GM18507 (cell line): Measurements from ENCODE around the gene GSTT4.
A peak's percentile ranks its signal among the peaks of the same experiment; 100 is the strongest.
"Not testable (repeated sequence)": the region's sequence is repeated elsewhere in the genome, so short reads cannot be mapped to it uniquely, and the experiment has no call there.

Experiments
- DNase-seq: peaks from one replicate; pipeline ENCODE4 v3.0.0; 2011; ENCODE audit warnings: low read depth; ENCODE audit not compliant: insufficient read length; ENCODE audit errors: extremely low spot score
- FAIRE-seq: peaks from 2 replicates; lab custom pipeline; 2011; peaks lifted over from hg19 to GRCh38; lab: Jason Lieb, UNC

The GSTT4 gene

DNA sequence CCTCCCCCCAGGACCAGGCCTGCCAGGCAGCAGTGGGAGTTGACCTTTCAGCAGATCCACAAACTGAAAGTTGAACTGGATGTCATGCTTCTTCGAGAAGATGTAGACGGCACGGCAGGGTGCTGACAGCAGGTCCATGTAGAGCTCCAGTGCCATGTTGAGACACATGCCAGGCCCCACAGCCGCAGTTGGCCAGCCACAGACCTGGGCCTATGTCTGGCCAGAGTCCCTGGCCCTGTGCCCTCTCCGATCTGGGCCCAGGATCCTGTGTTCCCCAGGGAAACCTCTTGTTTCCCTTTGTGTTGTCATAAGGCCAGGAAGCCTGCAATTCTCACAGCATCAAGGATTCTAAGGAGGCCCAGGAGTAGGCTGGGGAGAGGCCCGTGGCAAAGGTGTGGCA lies at the start of gene GSTT4:
Gene GSTT4, minus strand, starts transcription at position 253 of the 400 bp plus-strand sequence. Its CDS starts 97 bp downstream, at position 156.
- no peak for DNase-seq
- FAIRE-seq = no peak

DNA sequence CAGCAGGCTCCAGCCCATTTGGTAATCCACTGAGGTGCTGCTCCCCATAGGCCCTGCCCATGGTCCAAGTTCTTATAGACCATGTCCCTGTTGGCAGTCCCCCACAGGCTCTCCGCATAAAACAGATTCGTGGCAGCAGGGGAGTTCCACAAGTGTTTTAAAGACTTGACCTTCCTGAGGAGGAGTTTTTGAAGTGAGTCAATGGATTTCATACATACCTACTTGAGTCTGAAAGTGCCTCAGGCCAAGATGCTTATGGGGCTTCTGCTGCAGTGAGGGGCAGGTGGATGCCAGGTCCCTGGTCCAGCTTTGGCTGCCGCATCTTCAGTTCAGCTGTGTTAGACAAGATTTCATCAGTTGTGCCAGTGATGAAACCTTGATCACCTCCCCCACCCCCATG lies 49.1 kb upstream of the GSTT4 start:
- DNase-seq = no peak
- no peak for FAIRE-seq

DNA sequence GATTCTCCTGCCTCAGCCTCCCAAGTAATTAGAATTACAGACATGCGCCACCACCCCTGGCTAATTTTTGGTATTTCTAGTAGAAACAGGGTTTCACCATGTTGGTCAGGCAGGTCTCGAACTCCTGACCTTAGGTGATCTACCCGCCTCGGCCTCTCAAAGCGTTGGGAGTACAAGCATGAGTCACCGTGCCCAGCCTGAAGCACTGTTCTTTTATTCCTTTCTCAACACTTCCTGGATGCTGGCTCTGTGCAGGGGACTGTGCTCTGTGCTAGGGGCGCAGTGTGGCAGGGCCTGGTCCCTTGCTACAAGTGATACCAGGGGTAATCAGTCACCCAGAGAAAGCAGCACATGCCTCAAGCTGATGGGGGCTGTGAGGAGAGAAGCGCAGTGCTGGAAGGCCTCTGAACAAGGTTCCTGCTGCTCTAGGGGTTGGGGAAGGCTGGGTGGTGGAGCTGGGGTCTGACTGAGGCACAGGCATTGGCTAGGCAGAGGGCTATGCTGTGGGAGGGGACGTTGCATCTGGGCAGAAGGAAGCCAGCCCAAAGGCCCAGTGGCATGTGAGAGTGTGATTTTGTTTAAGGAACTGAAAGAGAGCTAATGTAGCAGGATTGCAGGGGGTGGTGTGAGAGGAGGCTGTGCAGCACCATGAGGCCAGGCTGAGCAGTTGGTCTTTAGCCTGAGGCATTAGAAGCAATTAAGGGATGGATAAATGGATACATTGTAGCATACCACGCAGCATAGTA lies 48.4 kb upstream of the GSTT4 start:
- DNase-seq = peak; percentile 38
- FAIRE-seq = peak; percentile 92

DNA sequence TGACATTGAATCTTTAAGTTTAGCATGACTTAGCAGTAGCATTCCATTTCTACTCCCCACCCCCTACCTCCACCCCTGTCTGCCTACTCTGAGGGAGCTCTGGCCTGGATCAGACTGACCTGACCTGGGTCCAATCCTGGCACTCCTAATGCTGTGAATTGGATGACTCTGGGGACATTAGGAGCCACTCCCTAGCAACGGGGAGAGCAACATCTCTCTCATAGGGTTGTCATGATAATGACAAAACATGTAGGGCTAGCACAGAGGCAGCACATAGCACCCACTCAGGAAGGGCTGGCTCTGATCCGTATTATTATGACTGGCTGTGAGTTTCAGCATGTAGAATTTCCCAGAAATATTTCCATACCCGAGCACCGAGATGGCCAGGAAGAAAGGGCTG lies 46.3 kb upstream of the GSTT4 start:
- DNase-seq = no peak
- no peak for FAIRE-seq

DNA sequence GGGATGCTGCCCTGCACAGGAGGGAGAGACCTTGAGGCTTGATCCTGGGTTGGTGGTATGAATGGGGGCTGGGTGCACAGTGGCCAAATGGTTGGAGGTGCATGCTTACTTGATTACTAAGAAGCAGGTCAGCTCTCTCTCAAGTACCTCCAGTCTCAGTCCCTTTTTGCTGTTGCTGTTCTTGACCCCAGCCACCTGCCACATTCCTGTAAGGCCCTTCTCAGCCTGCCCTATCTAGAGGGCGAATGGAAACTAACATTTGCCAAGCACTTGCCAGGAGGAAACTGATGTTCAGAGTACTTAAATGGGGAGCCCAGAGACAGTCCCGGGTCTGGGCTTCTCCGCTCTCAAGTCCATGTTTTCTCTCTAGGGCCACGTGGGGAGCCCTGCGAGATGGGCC lies 45.8 kb upstream of the GSTT4 start:
- no peak for DNase-seq
- FAIRE-seq = no peak

DNA sequence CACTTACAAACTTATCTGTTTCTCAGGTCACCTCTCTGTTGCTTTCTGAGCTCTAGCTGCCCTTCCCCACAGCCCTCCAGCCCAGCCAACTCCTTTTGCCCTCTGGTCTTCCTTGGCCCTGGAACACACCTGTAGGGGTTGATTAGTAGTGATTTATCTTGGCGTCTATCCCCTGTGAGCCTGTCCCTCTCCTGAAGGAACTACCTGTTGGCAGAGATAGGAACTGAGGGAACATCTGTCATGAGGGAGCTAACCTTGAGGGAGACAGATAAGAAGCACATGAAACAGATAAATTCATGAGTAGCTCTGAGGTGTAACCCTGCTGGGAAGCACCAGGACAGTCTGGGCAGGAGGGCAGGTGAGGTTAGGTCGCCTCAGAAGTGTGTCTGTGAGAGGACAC lies 44.7 kb upstream of the GSTT4 start:
- FAIRE-seq (no peak), DNase-seq (no peak)

DNA sequence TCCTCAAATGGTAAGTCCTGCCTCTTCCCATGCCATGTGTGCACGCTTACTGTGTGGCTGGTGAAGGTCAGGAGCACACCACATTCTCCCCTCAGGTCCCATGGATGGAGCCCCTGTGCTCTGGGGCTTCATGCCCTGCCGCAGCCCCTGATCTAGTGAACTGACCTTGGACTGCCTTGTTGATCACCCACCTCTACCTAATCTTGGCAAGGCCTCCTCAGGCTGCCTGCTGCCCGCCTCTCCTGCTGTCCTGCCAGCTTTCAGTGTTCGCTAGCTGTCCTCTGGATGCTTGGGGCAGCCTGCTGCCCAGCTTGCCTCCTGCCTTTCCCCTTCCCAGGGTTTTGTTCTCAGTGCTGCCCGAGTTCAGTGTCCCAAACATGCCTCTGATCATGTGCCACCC lies 44.0 kb upstream of the GSTT4 start:
- no peak for DNase-seq
- no peak for FAIRE-seq

DNA sequence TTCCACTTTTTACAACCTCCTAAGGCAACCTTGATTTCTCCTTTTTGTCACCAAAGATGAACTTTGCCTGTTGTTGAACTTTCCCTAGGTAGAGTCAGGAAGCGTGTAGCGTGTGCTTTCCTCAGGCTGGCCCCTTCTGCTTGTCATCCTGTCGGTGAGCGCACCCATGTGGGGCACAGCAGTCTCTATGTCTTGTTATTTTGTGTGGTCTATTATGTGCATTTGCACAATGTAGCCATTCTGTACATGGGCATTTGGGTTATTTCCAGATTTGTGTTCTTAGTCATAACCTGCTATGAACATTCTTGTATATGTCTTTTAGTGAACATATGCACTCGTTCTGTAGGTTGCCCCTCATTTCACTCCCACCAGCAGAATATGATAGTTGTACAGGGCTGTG lies 40.8 kb upstream of the GSTT4 start:
- DNase-seq (no peak), FAIRE-seq (no peak)

DNA sequence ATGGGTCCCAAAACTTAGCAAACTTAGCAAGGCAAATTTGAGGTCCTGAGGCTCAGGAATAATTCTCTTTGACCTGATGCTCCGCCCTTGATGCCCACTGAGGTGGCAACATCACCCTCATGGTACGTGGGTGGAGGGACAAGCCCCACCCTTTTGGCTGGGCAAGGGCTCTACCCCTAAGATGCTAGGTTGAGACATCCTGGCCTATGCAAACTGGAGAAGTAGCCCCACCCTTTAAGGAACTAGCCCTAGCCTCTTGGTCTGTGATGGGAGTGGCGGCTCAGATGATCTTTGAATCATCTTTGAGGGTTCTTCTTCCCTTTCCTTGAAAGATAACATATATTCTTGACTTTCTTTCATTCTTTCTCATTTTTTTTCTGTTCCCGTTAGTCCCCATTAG lies 38.7 kb upstream of the GSTT4 start:
- FAIRE-seq = no peak
- DNase-seq = no peak

DNA sequence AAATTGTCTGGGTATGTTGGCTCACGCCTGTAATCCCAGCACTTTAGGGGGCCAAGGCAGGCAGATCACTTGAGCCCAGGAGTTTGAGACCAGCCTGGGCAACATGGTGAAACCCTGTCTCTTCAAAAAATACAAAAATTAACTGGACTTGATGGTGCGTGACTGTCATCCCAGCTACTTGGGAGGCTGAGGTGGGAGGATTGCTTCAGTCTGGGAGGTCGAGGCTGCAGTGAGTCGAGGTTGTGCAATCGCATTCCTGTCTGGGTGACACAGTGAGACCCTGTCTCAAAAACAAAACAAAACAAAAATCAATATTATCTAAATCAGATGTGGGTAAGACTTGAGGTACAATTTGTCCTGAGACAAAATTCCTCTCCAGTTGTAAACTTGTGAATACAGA lies 38.2 kb upstream of the GSTT4 start:
- not testable (repeated sequence) for FAIRE-seq, DNase-seq

DNA sequence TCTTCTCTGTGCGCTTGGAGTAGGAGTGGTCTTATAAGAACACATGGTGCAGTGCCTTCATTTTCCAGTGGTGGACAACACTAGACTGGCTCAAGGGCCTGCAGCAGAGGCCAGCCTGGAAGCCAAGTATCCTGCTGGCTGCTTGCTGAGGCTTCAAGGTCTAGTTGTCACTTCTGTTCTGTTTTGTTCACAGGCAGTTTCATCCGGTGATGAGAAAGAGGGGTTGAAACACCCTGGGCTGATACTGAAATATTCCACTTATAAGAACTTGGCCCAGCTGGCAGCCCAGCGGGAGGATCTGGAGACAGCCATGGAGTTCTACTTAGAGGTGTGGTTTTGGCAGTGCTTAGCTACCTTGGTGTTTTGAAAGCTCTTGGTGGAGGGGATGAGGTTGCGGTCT lies 35.7 kb upstream of the GSTT4 start:
- FAIRE-seq = no peak
- no peak for DNase-seq

DNA sequence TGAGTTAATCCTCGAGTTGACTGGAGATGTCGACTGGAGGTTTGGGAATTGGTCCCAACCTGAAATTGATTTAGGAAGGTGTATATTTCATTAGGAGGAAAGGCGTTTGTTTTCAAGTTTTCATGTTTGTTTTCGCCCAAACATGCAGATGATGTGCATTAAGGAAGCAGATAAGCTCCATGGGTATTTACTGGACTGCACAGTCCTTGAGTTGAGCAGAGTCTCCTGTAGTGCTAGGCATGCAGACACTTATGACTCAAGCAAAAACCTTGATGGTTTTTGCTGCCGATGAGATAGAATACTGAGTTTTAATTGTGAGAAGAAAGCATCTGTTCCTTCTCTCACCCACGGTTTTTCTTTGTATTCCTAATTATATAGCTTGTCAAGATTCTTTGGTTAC lies 33.8 kb upstream of the GSTT4 start:
- FAIRE-seq (no peak), DNase-seq (no peak)

DNA sequence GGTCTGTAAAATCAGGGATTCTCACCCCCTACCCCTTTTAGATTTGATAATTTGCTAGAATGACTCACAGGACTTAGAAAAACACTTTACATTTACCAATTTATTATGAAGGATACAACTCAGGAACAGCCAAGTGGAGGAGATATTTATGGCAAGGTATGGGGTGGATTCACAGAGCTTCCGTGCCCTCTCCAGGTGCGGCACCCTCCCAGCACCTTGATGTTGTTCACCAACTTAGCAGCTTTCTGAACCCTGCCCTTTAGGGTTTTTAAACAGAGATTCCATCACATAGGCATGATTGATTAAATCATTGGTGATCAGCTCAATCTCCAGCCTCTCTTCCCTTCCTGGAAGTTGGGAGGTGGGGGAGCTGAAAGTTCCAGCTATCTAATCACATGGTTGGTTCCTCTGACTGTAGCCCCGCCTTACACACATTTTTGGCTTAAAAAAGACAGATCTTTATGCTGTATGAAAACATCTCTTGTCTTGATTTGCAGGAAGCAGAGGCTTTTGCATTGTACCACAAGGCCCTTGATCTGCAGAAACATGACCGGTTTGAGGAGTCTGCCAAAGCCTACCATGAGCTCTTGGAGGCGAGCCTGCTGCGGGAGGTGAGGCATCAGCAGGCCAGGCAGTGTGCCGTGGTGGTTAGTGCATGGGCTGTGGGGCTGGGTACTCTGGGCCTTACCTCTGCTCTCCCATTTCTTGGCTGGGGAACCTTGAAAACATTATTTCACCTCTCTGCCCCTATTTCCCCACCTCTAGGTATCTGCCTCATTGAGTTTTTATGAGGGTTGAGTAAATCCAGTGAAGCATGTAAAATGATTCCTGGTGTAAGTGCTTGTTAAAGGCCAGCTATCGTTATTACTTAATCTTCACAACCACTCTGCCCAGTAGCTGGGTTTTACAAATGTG lies 32.9 kb upstream of the GSTT4 start:
- FAIRE-seq = no peak
- DNase-seq = no peak

DNA sequence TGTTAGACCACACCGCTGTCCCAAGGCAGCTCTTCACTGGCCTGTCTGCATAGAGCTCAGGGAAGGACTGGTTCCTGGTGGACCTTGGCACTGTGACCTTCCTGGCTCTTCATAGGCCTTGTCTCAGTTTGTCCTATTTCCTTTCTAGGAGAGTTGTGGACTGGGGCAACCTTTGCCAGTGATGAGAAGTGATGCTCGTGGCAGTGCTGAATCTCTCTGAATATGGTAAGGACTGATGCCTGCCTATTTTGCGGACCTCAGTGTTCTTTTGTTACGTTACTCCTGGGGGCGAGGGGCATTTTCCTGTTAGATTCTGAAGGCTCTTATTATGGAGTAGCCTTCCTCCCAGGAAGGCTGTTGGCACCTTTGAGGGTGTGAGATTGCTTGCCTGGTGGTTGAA lies 30.0 kb upstream of the GSTT4 start:
- no peak for FAIRE-seq
- DNase-seq = no peak

DNA sequence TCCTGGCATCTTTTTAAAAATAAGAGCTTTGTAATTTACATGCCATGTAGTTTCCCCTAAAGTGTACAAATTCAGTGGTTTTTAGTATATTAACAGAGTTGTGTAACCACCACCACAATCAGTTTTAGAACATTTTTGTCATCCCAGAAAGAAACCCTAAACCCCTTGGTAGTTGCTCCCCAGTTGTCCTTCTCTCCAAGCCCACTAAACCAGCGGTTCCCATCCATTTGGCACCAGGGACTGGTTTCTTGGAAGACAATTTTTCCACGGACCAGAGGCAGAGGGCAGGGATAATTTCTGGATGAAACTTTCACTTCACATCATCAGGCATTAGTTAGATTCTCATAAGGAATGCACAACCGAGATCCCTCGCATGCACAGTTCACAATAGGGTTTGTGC lies 28.5 kb upstream of the GSTT4 start:
- FAIRE-seq = no peak
- DNase-seq = no peak

DNA sequence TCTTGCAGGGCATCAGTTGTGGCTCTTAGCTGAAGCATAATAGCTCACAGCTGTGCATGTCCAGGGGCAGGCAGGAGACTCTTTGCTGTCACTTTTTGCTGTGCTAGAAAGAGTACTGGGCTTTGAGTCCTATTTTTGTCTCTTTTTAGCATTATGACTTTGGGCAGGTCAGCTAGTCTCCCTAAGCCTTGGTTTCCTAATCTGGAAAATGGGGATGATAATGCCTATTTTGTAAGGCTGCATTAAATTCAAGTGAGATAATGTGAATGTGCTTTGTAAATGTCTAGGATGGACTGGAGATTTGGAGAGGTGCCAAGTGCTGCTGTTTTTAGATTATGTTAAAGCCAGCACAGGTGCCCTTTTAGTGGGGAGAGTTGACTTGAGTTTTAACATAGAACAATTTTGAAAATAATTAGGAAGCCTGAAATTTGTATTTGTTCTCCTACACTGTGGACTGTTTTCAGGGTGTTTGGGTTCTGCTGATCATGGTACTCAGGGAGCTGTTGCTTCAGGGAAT lies 25.0 kb upstream of the GSTT4 start:
- FAIRE-seq = no peak
- no peak for DNase-seq

DNA sequence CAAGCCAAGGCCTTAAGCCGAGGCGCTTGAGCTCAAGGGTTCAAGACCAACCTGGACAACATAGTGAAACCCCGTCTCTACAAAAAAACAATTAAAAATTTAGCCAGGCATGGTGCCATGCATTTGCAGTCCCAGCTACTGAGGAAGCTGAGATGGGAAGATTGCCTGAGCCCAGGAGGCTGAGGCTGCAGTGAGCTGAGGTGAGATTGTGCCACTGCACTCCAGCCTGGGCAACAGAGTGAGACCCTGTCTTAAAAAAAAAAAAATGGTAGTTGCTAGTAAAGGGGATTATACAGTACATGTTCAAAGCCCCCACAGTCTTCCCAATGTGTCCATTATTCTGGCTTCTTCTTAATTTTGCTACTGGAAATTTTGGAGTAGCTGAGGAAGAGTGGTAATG lies 24.1 kb upstream of the GSTT4 start:
- FAIRE-seq = no peak
- DNase-seq = no peak

DNA sequence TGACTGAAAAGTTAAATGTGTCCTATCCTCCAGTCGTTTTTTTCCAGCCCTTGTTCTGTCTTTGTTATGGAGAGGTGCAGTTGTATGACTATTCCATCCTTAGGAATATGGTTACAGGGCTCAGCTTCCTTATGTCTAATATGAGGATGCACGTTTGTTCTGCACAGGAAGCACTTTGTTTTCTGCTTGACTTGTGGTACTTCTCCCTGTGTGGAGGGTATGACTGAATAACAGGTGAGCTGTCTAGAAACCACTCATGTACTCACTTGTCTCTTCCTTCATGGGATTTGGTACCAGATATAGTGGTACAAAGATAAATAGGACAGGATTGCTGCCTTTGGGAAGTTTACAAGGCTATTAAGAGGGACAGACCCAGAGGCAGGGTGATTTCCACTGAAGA lies 23.3 kb upstream of the GSTT4 start:
- no peak for DNase-seq
- no peak for FAIRE-seq

DNA sequence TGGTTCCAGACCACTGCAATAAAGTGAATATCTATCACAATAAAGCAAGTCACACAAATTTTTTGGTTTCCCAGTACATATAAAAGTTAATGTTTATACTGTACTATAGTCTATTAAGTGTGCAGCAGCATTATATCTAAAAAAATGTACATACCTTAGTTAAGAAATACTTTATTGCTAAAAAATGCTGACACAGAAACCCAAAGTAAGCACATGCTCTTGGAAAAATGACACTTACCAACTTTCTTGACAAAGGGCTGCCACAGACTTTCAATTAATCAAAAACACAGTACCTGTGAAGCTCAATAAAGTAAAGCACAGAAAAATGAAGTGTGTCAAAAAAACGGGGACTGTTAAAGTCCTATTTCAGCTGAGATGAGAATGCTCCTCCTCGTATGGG lies 22.7 kb upstream of the GSTT4 start:
- DNase-seq (no peak), FAIRE-seq (no peak)

DNA sequence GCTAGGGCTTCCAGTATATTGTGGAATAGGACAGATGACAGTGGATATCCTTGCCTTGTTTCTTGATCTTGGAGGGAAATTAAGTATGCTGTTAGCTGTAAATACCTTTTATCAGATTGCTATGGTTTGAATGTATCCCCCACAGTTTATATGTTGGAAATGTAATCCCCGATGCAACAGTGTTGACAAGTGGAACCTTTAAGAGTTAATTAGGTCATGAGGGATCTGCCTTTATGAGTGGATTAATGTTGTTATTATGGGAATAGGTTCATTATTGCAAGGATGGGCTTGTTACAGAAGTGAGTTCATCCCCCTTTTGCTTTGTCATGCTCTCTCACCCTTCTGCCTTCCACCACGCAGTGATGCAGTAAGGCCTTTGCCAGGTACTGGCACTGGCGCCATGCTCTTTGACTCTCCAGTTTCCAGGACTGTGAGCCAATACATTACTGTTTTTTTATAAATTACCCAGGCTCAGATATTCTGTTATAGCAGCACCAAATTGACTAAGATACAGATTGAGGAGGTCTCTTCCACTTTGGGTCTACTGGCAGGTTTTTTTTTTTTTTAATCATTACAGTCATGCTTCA lies 22.2 kb upstream of the GSTT4 start:
- DNase-seq = no peak
- FAIRE-seq = no peak
